ENCODE results near the gene HACE1.
"Not testable (repeated sequence)": the region's sequence is repeated elsewhere in the genome, so short reads cannot be mapped to it uniquely, and the experiment has no call there.

HACE1 gene

GRCh38 chr6:104828478-104828877 is 31.2 kb downstream of the HACE1 start:
- H3K4me3 ChIP-seq (ENCODE audit: low read depth, low read length) = no peak overlapping the region
- ChIA-PET CTCF (no interaction called here), POLR2A (no interaction called here)
- no peaks in the 10 kb centered on the region for H3K4me1 ChIP-seq (ENCODE audit: control insufficient read depth, insufficient read depth, low read length)
- H3K36me3 ChIP-seq (ENCODE audit: control insufficient read depth in 2 of 2, insufficient read depth in 1 of 2, low read length in 2 of 2) = peaks cover 14 to 37% of the 10 kb centered on the region in 2 experiments; a peak in 2 of 3 replicates
- no peaks in the 10 kb centered on the region for H3K9me3 ChIP-seq (ENCODE audit: control insufficient read depth, insufficient read depth, low read depth, low read length)
- TF ChIP-seq IKZF3 (tag by site-specific recombination; IDR thresholded peaks at IDR 0.05) (no peak), ZSCAN23 (tag by site-specific recombination; IDR thresholded peaks at IDR 0.05) (no peak), ZNF48 (tag by site-specific recombination; IDR thresholded peaks at IDR 0.05) (no peak), ZNF302 (tag by site-specific recombination; IDR thresholded peaks at IDR 0.05; ENCODE audit: low read depth) (no peak), ZNF776 (tag by site-specific recombination; IDR thresholded peaks at IDR 0.05; ENCODE audit: borderline replicate concordance) (no peak), ZNF623 (tag by site-specific recombination; IDR thresholded peaks at IDR 0.05) (no peak), ZNF221 (tag by site-specific recombination; IDR thresholded peaks at IDR 0.05; ENCODE audit: borderline replicate concordance) (no peak), ATF2 (tag by site-specific recombination; IDR thresholded peaks at IDR 0.05; ENCODE audit: low read depth) (no peak), ZNF423 (tag by site-specific recombination; IDR thresholded peaks at IDR 0.05) (no peak), ZNF624 (tag by site-specific recombination; IDR thresholded peaks at IDR 0.05) (no peak), HOXA7 (CRISPR knock-in tag; IDR thresholded peaks at IDR 0.05; ENCODE audit: borderline replicate concordance) (no peak)
- TF ChIP-seq, protein P1, sequence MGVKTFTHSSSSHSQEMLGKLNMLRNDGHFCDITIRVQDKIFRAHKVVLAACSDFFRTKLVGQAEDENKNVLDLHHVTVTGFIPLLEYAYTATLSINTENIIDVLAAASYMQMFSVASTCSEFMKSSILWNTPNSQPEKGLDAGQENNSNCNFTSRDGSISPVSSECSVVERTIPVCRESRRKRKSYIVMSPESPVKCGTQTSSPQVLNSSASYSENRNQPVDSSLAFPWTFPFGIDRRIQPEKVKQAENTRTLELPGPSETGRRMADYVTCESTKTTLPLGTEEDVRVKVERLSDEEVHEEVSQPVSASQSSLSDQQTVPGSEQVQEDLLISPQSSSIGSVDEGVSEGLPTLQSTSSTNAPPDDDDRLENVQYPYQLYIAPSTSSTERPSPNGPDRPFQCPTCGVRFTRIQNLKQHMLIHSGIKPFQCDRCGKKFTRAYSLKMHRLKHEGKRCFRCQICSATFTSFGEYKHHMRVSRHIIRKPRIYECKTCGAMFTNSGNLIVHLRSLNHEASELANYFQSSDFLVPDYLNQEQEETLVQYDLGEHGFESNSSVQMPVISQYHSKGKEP (tag by site-specific recombination; IDR thresholded peaks at IDR 0.05) = no peak
- TF ChIP-seq, protein P2, sequence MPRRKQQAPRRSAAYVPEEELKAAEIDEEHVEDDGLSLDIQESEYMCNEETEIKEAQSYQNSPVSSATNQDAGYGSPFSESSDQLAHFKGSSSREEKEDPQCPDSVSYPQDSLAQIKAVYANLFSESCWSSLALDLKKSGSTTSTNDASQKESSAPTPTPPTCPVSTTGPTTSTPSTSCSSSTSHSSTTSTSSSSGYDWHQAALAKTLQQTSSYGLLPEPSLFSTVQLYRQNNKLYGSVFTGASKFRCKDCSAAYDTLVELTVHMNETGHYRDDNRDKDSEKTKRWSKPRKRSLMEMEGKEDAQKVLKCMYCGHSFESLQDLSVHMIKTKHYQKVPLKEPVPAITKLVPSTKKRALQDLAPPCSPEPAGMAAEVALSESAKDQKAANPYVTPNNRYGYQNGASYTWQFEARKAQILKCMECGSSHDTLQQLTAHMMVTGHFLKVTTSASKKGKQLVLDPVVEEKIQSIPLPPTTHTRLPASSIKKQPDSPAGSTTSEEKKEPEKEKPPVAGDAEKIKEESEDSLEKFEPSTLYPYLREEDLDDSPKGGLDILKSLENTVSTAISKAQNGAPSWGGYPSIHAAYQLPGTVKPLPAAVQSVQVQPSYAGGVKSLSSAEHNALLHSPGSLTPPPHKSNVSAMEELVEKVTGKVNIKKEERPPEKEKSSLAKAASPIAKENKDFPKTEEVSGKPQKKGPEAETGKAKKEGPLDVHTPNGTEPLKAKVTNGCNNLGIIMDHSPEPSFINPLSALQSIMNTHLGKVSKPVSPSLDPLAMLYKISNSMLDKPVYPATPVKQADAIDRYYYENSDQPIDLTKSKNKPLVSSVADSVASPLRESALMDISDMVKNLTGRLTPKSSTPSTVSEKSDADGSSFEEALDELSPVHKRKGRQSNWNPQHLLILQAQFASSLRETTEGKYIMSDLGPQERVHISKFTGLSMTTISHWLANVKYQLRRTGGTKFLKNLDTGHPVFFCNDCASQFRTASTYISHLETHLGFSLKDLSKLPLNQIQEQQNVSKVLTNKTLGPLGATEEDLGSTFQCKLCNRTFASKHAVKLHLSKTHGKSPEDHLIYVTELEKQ (tag by site-specific recombination; IDR thresholded peaks at IDR 0.05; ENCODE audit: borderline replicate concordance) = no peak
- H3K27ac ChIP-seq (ENCODE audit: extremely low read depth, low read depth, low read length) = no peak overlapping the region

GRCh38 chr6:104820820-104821219 is 38.9 kb downstream of the HACE1 start:
- H3K27ac ChIP-seq (ENCODE audit: extremely low read depth, low read depth, low read length); H3K4me3 ChIP-seq (ENCODE audit: low read depth, low read length); H3K9me3 ChIP-seq (ENCODE audit: control insufficient read depth, insufficient read depth, low read depth, low read length); POLR2A ChIA-PET; H3K4me1 ChIP-seq (ENCODE audit: control insufficient read depth, insufficient read depth, low read length): not testable (repeated sequence)
- CTCF ChIA-PET = interaction anchor here (0.6 kb wide), 1 partner anchor 26 kb away, joined by 5 read pairs; no protein-coding TSS in a partner anchor
- peak; percentile 89 for TF ChIP-seq ZNF146 (tag by site-specific recombination; IDR thresholded peaks at IDR 0.05)
- peaks cover 0 to 16% of the 10 kb centered on the region in 2 experiments; a peak in 2 of 3 replicates for H3K36me3 ChIP-seq (ENCODE audit: control insufficient read depth in 2 of 2, insufficient read depth in 1 of 2, low read length in 2 of 2)

DNA sequence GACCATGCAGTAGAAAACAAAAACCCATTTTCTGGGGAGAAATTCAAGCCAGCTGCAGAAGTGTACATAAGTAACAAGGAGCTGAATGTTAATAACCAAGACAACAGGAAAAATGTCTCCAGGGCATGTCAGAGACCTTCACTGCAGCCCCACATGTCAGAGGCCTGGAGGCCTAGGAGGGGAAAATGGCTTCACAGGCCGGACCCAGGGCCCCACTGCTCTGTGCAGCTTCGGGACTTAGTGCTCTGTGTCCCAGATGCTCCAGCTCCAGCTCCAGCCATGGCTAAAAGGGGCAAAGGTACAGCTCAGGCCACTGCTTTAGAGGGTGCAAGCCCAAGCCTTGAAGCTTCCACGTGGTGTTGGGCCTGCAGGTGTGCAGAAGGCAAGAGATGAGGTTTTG is 43.6 kb downstream of the HACE1 start:
- H3K4me3 ChIP-seq (ENCODE audit: low read depth, low read length) = no peak overlapping the region
- H3K9me3 ChIP-seq (ENCODE audit: control insufficient read depth, insufficient read depth, low read depth, low read length) = no peaks in the 10 kb centered on the region
- no peak overlapping the region for H3K27ac ChIP-seq (ENCODE audit: extremely low read depth, low read depth, low read length)
- ChIA-PET CTCF (no interaction called here), POLR2A (no interaction called here)
- H3K36me3 ChIP-seq (ENCODE audit: control insufficient read depth in 2 of 2, insufficient read depth in 1 of 2, low read length in 2 of 2) = peaks cover 0 to 5% of the 10 kb centered on the region in 2 experiments; a peak in 2 of 3 replicates
- TF ChIP-seq FEZF1 (tag by site-specific recombination; IDR thresholded peaks at IDR 0.05) (no peak), ZNF585B (tag by site-specific recombination; IDR thresholded peaks at IDR 0.05) (peak; percentile 69), SCRT2 (tag by site-specific recombination; IDR thresholded peaks at IDR 0.05) (no peak), ZNF292 (tag by site-specific recombination; IDR thresholded peaks at IDR 0.05; ENCODE audit: borderline replicate concordance, low read depth) (no peak)
- H3K4me1 ChIP-seq (ENCODE audit: control insufficient read depth, insufficient read depth, low read length) = no peaks in the 10 kb centered on the region
